Stimulated activated naive CD8-positive, alpha-beta T cell treated with anti-CD3 and anti-CD28 coated beads, Interleukin-15, Interleukin-2, amounts not matched to agents 100 ng/mL and 50 ng/mL, for 24 hours (primary cell): ENCODE measurements around the gene FAM241B.

ENCODE experiments used
- H3K27ac Mint-ChIP-seq: one replicate; pipeline ENCODE4 v1.8.0; 2021; ENCODE audit warnings: mild to moderate bottlenecking, mixed read lengths
- H3K27me3 Mint-ChIP-seq: one replicate; pipeline ENCODE4 v1.8.0; 2021; ENCODE audit warnings: mixed read lengths
- H3K36me3 Mint-ChIP-seq: one replicate; pipeline ENCODE4 v1.8.0; 2021; ENCODE audit warnings: low read depth, mixed read lengths
- H3K4me1 Mint-ChIP-seq: one replicate; pipeline ENCODE4 v1.8.0; 2021; ENCODE audit warnings: low read depth, mixed read lengths
- H3K4me3 Mint-ChIP-seq: one replicate; pipeline ENCODE4 v1.8.0; 2021; ENCODE audit warnings: mild to moderate bottlenecking, mixed read lengths
- H3K9me3 Mint-ChIP-seq: one replicate; pipeline ENCODE4 v1.8.0; 2021; ENCODE audit warnings: mixed read lengths

The FAM241B gene

GRCh38 chr10:69629897-69630650, at the start of gene FAM241B:
FAM241B (plus strand) TSS chr10:69630247; CDS start chr10:69631744, 1,497 bp downstream.
- H3K9me3 Mint-ChIP-seq, result no peaks in the 10 kb centered on the region
- H3K4me1 Mint-ChIP-seq, result peaks cover 4% of the 10 kb centered on the region
- H3K4me3 Mint-ChIP-seq, result peak within 1 kb of the TSS; percentile 73
- peaks cover 12% of the 10 kb centered on the region for H3K36me3 Mint-ChIP-seq
- no peaks in the 10 kb centered on the region for H3K27me3 Mint-ChIP-seq
- no peak within 1 kb of the TSS for H3K27ac Mint-ChIP-seq

GRCh38 chr10:69580435-69580834, 49.6 kb upstream of the FAM241B start:
- peaks cover 53% of the 10 kb centered on the region for H3K27me3 Mint-ChIP-seq
- H3K36me3 Mint-ChIP-seq, result no peaks in the 10 kb centered on the region
- no peaks in the 10 kb centered on the region for H3K4me1 Mint-ChIP-seq
- no peaks in the 10 kb centered on the region for H3K9me3 Mint-ChIP-seq
- H3K27ac Mint-ChIP-seq, result no peak overlapping the region
- no peak overlapping the region for H3K4me3 Mint-ChIP-seq

- Mint-ChIP-seq H3K4me1 (peaks cover 3% of the 10 kb centered on the region), H3K9me3 (no peaks in the 10 kb centered on the region), H3K4me3 (no peak overlapping the region)
Observed at GRCh38 chr10:69583106-69583505, 46.9 kb upstream of the FAM241B start.

GRCh38 chr10:69584624-69585023, 45.4 kb upstream of the FAM241B start:
- Mint-ChIP-seq H3K4me3 (no peak overlapping the region), H3K27me3 (peaks cover 17% of the 10 kb centered on the region), H3K27ac (no peak overlapping the region), H3K4me1 (peaks cover 12% of the 10 kb centered on the region), H3K36me3 (no peaks in the 10 kb centered on the region), H3K9me3 (no peaks in the 10 kb centered on the region)

More at GRCh38 chr10:69583106-69583505, 46.9 kb upstream of the FAM241B start:
- no peak overlapping the region for H3K27ac Mint-ChIP-seq
- no peaks in the 10 kb centered on the region for H3K36me3 Mint-ChIP-seq
- peaks cover 32% of the 10 kb centered on the region for H3K27me3 Mint-ChIP-seq

DNA sequence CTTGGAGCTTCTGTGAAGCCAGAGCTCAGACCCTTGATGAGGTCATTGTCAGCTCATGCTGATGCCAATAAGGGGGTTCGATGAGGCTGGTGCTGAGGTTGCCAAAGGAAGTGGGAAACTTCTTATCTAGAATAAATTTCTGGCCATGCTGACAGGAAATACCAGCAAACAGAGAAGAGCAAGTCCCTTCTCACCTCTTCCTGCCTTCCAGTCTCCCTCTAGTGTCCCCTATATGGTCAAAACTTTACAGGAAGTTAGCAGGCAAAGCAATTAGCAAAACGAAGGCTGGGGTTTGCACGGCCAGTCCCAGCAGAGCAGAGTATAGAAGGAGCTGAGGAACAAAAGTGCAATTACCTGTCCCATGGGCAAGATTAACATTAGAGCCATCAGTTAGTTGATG, 41.7 kb upstream of the FAM241B start:
- Mint-ChIP-seq H3K27me3 (no peaks in the 10 kb centered on the region), H3K27ac (no peak overlapping the region), H3K9me3 (no peaks in the 10 kb centered on the region), H3K36me3 (no peaks in the 10 kb centered on the region), H3K4me3 (no peak overlapping the region), H3K4me1 (peaks cover 12% of the 10 kb centered on the region)

GRCh38 chr10:69600761-69601330, 29.2 kb upstream of the FAM241B start:
- Mint-ChIP-seq H3K36me3 (no peaks in the 10 kb centered on the region), H3K4me3 (no peak overlapping the region), H3K27me3 (peaks cover 48% of the 10 kb centered on the region)

DNA sequence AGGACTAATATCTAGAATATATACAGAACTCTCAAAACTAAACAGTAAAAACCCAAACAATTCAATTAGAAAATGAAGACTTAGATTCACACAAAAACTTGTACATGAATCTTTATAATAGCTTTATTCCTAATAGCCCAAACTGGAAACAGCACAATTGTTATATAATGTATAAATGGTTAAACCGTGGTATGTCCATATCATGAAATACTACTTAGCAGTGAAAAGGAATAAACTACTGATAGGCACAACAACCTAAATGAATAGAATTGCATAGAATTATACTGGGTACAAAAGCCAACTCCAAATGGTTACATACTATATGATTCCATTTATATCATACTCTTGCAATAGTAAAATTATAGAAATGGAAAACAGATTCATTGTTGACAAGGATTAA, 21.0 kb upstream of the FAM241B start:
- Mint-ChIP-seq H3K27me3 (peaks cover 17% of the 10 kb centered on the region), H3K27ac (no peak overlapping the region), H3K36me3 (no peaks in the 10 kb centered on the region), H3K9me3 (peaks cover 9% of the 10 kb centered on the region), H3K4me3 (no peak overlapping the region), H3K4me1 (no peaks in the 10 kb centered on the region)

More at GRCh38 chr10:69600761-69601330, 29.2 kb upstream of the FAM241B start:
- Mint-ChIP-seq H3K4me1 (no peaks in the 10 kb centered on the region), H3K9me3 (no peaks in the 10 kb centered on the region), H3K27ac (no peak overlapping the region)

GRCh38 chr10:69612760-69613159, 17.3 kb upstream of the FAM241B start:
- H3K9me3 Mint-ChIP-seq, result peaks cover 4% of the 10 kb centered on the region
- H3K4me1 Mint-ChIP-seq, result no peaks in the 10 kb centered on the region
- no peak overlapping the region for H3K27ac Mint-ChIP-seq
- H3K36me3 Mint-ChIP-seq, result no peaks in the 10 kb centered on the region
- peaks cover 3% of the 10 kb centered on the region for H3K27me3 Mint-ChIP-seq
- no peak overlapping the region for H3K4me3 Mint-ChIP-seq

DNA sequence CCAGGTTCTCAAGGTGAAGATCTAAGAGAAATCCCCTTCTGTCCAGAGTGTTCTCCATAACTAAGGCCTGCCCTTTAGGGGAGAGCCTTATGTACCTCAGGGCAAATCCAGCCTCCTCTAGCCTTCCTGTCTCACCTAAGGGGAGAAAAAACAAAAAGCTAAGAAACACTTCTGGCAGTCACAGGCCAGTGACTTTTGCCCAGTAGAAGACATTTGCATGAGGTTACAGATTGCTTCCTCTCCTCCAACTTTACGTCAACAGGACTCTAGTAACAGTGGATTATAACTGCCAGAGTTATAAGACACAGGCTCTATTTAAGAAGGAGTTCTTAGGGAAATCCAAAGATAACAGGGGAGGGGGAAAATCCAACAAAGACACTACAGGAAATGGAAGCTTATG, 15.9 kb upstream of the FAM241B start:
- H3K9me3 Mint-ChIP-seq, result no peaks in the 10 kb centered on the region
- H3K4me3 Mint-ChIP-seq, result no peak overlapping the region
- no peaks in the 10 kb centered on the region for H3K36me3 Mint-ChIP-seq
- no peaks in the 10 kb centered on the region for H3K4me1 Mint-ChIP-seq
- H3K27ac Mint-ChIP-seq, result no peak overlapping the region
- H3K27me3 Mint-ChIP-seq, result no peaks in the 10 kb centered on the region

GRCh38 chr10:69616358-69616757, 13.7 kb upstream of the FAM241B start:
- Mint-ChIP-seq H3K36me3 (no peaks in the 10 kb centered on the region), H3K4me1 (peaks cover 9% of the 10 kb centered on the region), H3K9me3 (no peaks in the 10 kb centered on the region), H3K27ac (no peak overlapping the region), H3K27me3 (no peaks in the 10 kb centered on the region), H3K4me3 (no peak overlapping the region)

DNA sequence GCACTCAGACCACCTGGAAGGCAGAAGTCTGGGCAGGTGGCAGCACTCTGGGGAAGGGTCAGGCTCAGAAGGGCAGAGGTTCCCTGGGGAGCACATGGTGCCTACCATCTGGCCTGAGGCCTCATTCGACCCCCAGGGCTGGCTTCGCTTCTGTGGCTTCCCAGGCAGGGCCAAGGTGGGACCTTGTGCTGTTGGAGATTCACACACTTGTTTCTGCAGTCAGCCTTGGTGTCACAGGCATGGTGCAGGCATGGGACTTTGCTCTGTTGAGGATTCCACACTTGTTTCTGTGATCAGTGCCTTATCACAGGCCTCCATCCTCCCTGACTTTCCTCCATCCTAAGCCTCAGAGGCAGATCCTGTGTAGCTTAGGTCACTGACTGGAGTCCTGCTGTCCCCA, 11.3 kb upstream of the FAM241B start:
- Mint-ChIP-seq H3K9me3 (peaks cover 8% of the 10 kb centered on the region), H3K27ac (no peak overlapping the region), H3K4me1 (peaks cover 11% of the 10 kb centered on the region), H3K4me3 (no peak overlapping the region), H3K27me3 (no peaks in the 10 kb centered on the region), H3K36me3 (peaks cover 5% of the 10 kb centered on the region)

- Mint-ChIP-seq H3K4me1 (peaks cover 20% of the 10 kb centered on the region), H3K4me3 (no peak overlapping the region), H3K27ac (no peak overlapping the region), H3K36me3 (peaks cover 8% of the 10 kb centered on the region), H3K27me3 (no peaks in the 10 kb centered on the region), H3K9me3 (peaks cover 16% of the 10 kb centered on the region)
Observed at GRCh38 chr10:69619626-69620025, 10.4 kb upstream of the FAM241B start.

- H3K4me1 Mint-ChIP-seq, result peaks cover 21% of the 10 kb centered on the region
- no peak overlapping the region for H3K4me3 Mint-ChIP-seq
- no peak overlapping the region for H3K27ac Mint-ChIP-seq
- H3K9me3 Mint-ChIP-seq, result peaks cover 16% of the 10 kb centered on the region
- H3K27me3 Mint-ChIP-seq, result no peaks in the 10 kb centered on the region
- peaks cover 8% of the 10 kb centered on the region for H3K36me3 Mint-ChIP-seq
Observed at GRCh38 chr10:69620625-69621024, 9.4 kb upstream of the FAM241B start.

GRCh38 chr10:69624245-69624786, 5.7 kb upstream of the FAM241B start:
- no peak overlapping the region for H3K4me3 Mint-ChIP-seq
- H3K36me3 Mint-ChIP-seq, result peaks cover 8% of the 10 kb centered on the region
- H3K9me3 Mint-ChIP-seq, result peaks cover 16% of the 10 kb centered on the region
- H3K27me3 Mint-ChIP-seq, result no peaks in the 10 kb centered on the region
- peaks cover 21% of the 10 kb centered on the region for H3K4me1 Mint-ChIP-seq
- H3K27ac Mint-ChIP-seq, result no peak overlapping the region

DNA sequence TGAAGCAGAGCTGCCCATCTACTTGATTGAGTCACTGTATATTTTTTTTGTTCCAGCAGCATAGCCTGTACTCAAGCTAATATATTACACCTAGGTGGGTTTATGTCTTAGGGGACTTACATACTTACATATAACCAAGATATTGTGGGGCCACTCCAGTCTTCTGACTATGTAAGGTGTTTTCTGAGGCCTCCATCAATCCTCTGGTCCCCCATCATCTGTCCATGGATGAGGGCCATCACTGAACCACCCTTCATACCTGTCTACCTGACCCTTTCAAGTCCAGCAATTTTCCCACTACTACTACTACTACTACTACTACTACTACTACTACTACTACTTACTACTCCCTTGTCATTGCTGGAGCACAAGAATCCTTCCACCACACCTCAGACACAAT, 3.2 kb upstream of the FAM241B start:
- no peak overlapping the region for H3K4me3 Mint-ChIP-seq
- H3K4me1 Mint-ChIP-seq, result peaks cover 16% of the 10 kb centered on the region
- no peak overlapping the region for H3K27ac Mint-ChIP-seq
- H3K9me3 Mint-ChIP-seq, result peaks cover 16% of the 10 kb centered on the region
- H3K36me3 Mint-ChIP-seq, result peaks cover 8% of the 10 kb centered on the region
- H3K27me3 Mint-ChIP-seq, result no peaks in the 10 kb centered on the region
